GM12878 (cell line): ENCODE data around the gene NPIPA1. TPM values are rescaled to one million over a fixed set of nuclear protein-coding genes. Genes with fewer than 3 reads are reported as not detected.
"Not testable (repeated sequence)": the region's sequence is repeated elsewhere in the genome, so short reads cannot be mapped to it uniquely, and the experiment has no call there.

Experiments used
- ATAC-seq: fragments of 200-7000 bp; cut with Tn5 transposase; 3 replicates; pipeline ENCODE4 v1.9.1; 2020; ENCODE audit warnings: mild to moderate bottlenecking, moderate library complexity
- BruUV-seq: library from RNA; stranded (reverse); fragments of 400-500 nt; replicated peaks from 2 replicates; lab custom pipeline; 2021; lab: Mats Ljungman, UMichigan
- CTCF ChIA-PET: fragments of 300-600 bp; sonication (Branson Sonifier 250); formaldehyde crosslinking; extraction: SDS; loops from one replicate; lab custom pipeline; 2021; ENCODE audit warnings: inconsistent platforms; lab: Yijun Ruan, JAX
- POLR2A ChIA-PET: fragments of 350-600 bp; formaldehyde crosslinking; extraction: SDS; loops from one replicate; lab custom pipeline; 2021; ENCODE audit warnings: inconsistent platforms; lab: Charles Lee
- RAD21 ChIA-PET: fragments of 300-600 bp; sonication (Branson Sonifier 250); formaldehyde crosslinking; loops from one replicate; lab custom pipeline; 2023; ENCODE audit warnings: antibody characterized with exemption; ENCODE audit not compliant: unreplicated experiment; lab: Charles Lee
- SMC1A ChIA-PET: fragments of 300-600 bp; sonication (Branson Sonifier 250); formaldehyde crosslinking; loops from one replicate; lab custom pipeline; 2023; ENCODE audit not compliant: unreplicated experiment, uncharacterized antibody; lab: Charles Lee
- DNase-seq: peaks from one replicate; pipeline ENCODE4 v3.0.0-alpha.2; 2011; ENCODE audit warnings: low read depth, low spot score
- FAIRE-seq: peaks from 3 replicates; lab custom pipeline; 2011; peaks lifted over from hg19 to GRCh38; lab: Jason Lieb, UNC
- H2AFZ ChIP-seq: 2 replicates; pipeline ENCODE4 v1.6.0; 2011; ENCODE audit warnings: low read depth, low read length, control low read depth; ENCODE audit not compliant: control insufficient read depth
- H3K27ac ChIP-seq: 2 replicates; pipeline ENCODE4 v1.5.1; 2011; ENCODE audit warnings: control low read depth; ENCODE audit not compliant: control insufficient read depth, insufficient read depth
- H3K27me3 ChIP-seq, 2 experiments: replicated peaks in 1 of 2; 2 replicates each; pipeline versions ENCODE4 v1.6.0 to v1.6.1; 2011; ENCODE audit warnings: low read length in 1 of 2; ENCODE audit not compliant: control insufficient read depth in 2 of 2, insufficient read depth in 2 of 2
- H3K36me3 ChIP-seq, 2 experiments: 2 replicates each; pipeline ENCODE4 v1.5.1; 2011; ENCODE audit warnings: low read length in 1 of 2; ENCODE audit not compliant: control insufficient read depth in 2 of 2, insufficient read depth in 2 of 2
- H3K4me1 ChIP-seq: 2 replicates; pipeline ENCODE4 v1.6.1; 2011; ENCODE audit warnings: mild to moderate bottlenecking, low read length, moderate library complexity, mixed read lengths; ENCODE audit not compliant: control insufficient read depth, insufficient read depth
- H3K4me2 ChIP-seq: 2 replicates; pipeline ENCODE4 v1.6.0; 2011; ENCODE audit warnings: control low read depth; ENCODE audit not compliant: control insufficient read depth, insufficient read depth
- H3K4me3 ChIP-seq: fragments of 200-600 bp; sonication (generic); 2 replicates; pipeline ENCODE4 v1.5.1; 2016
- H3K79me2 ChIP-seq: 2 replicates; pipeline ENCODE4 v1.6.0; 2011; ENCODE audit warnings: low read length; ENCODE audit not compliant: control insufficient read depth, insufficient read depth
- H3K9ac ChIP-seq: 2 replicates; pipeline ENCODE4 v1.8.0; 2011; ENCODE audit warnings: low read length, control low read depth, mixed read lengths; ENCODE audit not compliant: control insufficient read depth, insufficient read depth
- H3K9me3 ChIP-seq: replicated peaks from 3 replicates; pipeline ENCODE4 v1.5.1; 2011; ENCODE audit warnings: mild to moderate bottlenecking, low read length; ENCODE audit not compliant: control insufficient read depth, insufficient read depth
- H4K20me1 ChIP-seq: 2 replicates; pipeline ENCODE4 v1.6.0; 2011; ENCODE audit not compliant: control insufficient read depth, insufficient read depth
- POU2F2 ChIP-seq: IDR thresholded peaks from 3 replicates; pipeline ENCODE4 v1.6.1; 2011; ENCODE audit warnings: low read depth, mild to moderate bottlenecking, low read length, borderline replicate concordance
- WGBS: methylation state at CpG from one replicate; pipeline ENCODE4 v1.1.6; 2016; ENCODE audit warnings: low lambda C conversion rate; ENCODE audit not compliant: insufficient replicate concordance, insufficient coverage; ENCODE audit errors: missing lambda C conversion rate; 5-methylcytosine and 5-hydroxymethylcytosine counted together
- in situ Hi-C: fragments of 300-500 bp; cut with MboI; formaldehyde crosslinking; loops from 9 replicates; pipeline ENCODE4 v1.14.3; 2018; ENCODE audit warnings: mixed read lengths
- intact Hi-C: fragments of 100-400 bp; cut with micrococcal nuclease; formaldehyde crosslinking; loops from one replicate; pipeline ENCODE4 v1.14.2; 2022; ENCODE audit not compliant: unreplicated experiment
- polyA plus RNA-seq, 11 experiments: library from polyadenylated mRNA; depleted of rRNA in 4 of 11; unstranded in 6 of 11; stranded (reverse) in 5 of 11; fragments of >200 nt; fragmentation: Nextera tagmentation in 4 of 11; fragmentation: Illumina TruSeq in 1 of 11; extraction: Ambion mirVana in 4 of 11; extraction: Trizol in 1 of 11; gene quantifications; 1 replicate in 1 of 11; 2 replicates in 10 of 11; pipeline versions ENCODE4 v1.2.1 to v1.2.3, GENCODE V29; 2011 to 2016; ENCODE audit warnings: inconsistent platforms in 2 of 11, missing spikeins in 2 of 11, low read depth in 1 of 11
- total RNA-seq, 4 experiments: library from RNA; depleted of rRNA in 3 of 4; stranded (reverse); fragments of >200 nt in 3 of 4; fragmentation: Illumina TruSeq in 1 of 4; extraction: Trizol in 1 of 4; gene quantifications; 2 replicates each; pipeline versions ENCODE4 v1.2.1 to v1.2.3, GENCODE V29; 2013 to 2021
- TF ChIP-seq, protein P1 (sequence below): IDR thresholded peaks from 2 replicates; pipeline ENCODE4 v1.6.1; 2012; ENCODE audit warnings: low read depth, low read length, improper control_type of control experiment

The NPIPA1 gene
- total and polyA plus RNA-seq, 10 of the 15 experiments (the other 5 are each of a cell fraction or from before 2014, with no cell fraction given) = 7.7 to 42.9 (median 14.7) TPM

DNA sequence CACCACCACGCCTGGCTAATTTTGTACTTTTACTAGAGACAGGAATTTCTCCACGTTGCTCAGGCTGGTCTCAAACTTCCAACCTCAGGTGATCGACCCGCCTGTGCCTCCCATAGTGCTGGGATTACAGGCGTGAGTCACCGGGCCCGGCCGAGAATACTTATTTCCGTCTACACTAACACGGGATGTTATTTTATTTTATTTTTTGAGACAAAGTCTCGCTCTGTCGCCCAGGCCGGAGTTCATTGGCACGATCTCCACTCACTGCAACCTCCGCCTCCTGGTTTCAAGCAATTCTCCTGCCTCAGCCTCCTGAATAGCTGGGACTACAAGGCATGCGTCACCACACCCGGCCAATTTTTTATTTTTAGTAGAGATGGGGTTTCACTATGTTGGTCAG is 28.1 kb downstream of the NPIPA1 start:
- intact Hi-C loops = no loop called here
- Histone ChIP-seq H4K20me1 (no peaks in the 10 kb centered on the region), H3K27me3 (peaks cover 0 to 3% of the 10 kb centered on the region in 2 experiments; a peak in 2 of 4 replicates), H3K36me3 (no peaks in the 10 kb centered on the region), H3K4me1 (no peaks in the 10 kb centered on the region), H3K9ac (no peak overlapping the region), H3K4me2 (no peak overlapping the region), H3K4me3 (no peak overlapping the region), H3K79me2 (no peaks in the 10 kb centered on the region), H2AFZ (no peak overlapping the region), H3K27ac (no peak overlapping the region), H3K9me3 (no peaks in the 10 kb centered on the region)
- ChIA-PET SMC1A (no interaction called here), RAD21 (no interaction called here), CTCF (interaction anchor here (1.2 kb wide), 1 partner anchor 135 kb away, joined by 3 read pairs; no protein-coding TSS in a partner anchor), POLR2A (no interaction called here)
- TF ChIP-seq POU2F2 = no peak
- TF ChIP-seq, protein P1, sequence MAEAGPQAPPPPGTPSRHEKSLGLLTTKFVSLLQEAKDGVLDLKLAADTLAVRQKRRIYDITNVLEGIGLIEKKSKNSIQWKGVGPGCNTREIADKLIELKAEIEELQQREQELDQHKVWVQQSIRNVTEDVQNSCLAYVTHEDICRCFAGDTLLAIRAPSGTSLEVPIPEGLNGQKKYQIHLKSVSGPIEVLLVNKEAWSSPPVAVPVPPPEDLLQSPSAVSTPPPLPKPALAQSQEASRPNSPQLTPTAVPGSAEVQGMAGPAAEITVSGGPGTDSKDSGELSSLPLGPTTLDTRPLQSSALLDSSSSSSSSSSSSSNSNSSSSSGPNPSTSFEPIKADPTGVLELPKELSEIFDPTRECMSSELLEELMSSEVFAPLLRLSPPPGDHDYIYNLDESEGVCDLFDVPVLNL = no peak
- in situ Hi-C loops = no loop called here
- DNase-seq = no peak
- FAIRE-seq = no peak
- BruUV-seq = no TSS peak
- 63% methylated on average over 17 of the region's 17 CpGs for WGBS
- no peak for ATAC-seq

- intact Hi-C loops, in situ Hi-C loops, H4K20me1 ChIP-seq, H3K27me3 ChIP-seq, FAIRE-seq, H3K4me2 ChIP-seq, H3K4me3 ChIP-seq, H3K9me3 ChIP-seq, H3K36me3 ChIP-seq, ATAC-seq, H3K4me1 ChIP-seq, H2AFZ ChIP-seq, DNase-seq, H3K27ac ChIP-seq, SMC1A ChIA-PET, BruUV-seq, H3K9ac ChIP-seq, H3K79me2 ChIP-seq, RAD21 ChIA-PET, POLR2A ChIA-PET: not testable (repeated sequence)
- 69% methylated on average over 3 of the region's 3 CpGs for WGBS
- CTCF ChIA-PET = interaction anchor here (0.6 kb wide), 1 partner anchor 62 kb away, joined by 3 read pairs; no protein-coding TSS in a partner anchor
Observed at GRCh38 chr16:14969795-14970194, 32.6 kb downstream of the NPIPA1 start.

GRCh38 chr16:14971621-14972228 is 34.5 kb downstream of the NPIPA1 start:
- RAD21 ChIA-PET, H3K27me3 ChIP-seq, in situ Hi-C loops: not testable (repeated sequence)

More at GRCh38 chr16:14971621-14972228, 34.5 kb downstream of the NPIPA1 start:
- POLR2A ChIA-PET, BruUV-seq, H2AFZ ChIP-seq, H3K4me3 ChIP-seq, DNase-seq, CTCF ChIA-PET, H3K4me1 ChIP-seq, H3K9me3 ChIP-seq, H3K27ac ChIP-seq, ATAC-seq, H3K36me3 ChIP-seq, H4K20me1 ChIP-seq, FAIRE-seq, intact Hi-C loops, H3K4me2 ChIP-seq, SMC1A ChIA-PET, H3K9ac ChIP-seq: not testable (repeated sequence)
- H3K79me2 ChIP-seq = peaks cover 17% of the 10 kb centered on the region
- 80% methylated on average over 12 of the region's 12 CpGs for WGBS
